DND-41 (cell line): ENCODE results near the gene DEAF1.

ENCODE experiments used
- ATAC-seq: fragments of 200-7000 bp; cut with Tn5 transposase; 3 replicates; pipeline ENCODE4 v1.9.1; 2021; ENCODE audit warnings: low read depth; ENCODE audit not compliant: insufficient read depth
- DNase-seq: peaks from one replicate; pipeline ENCODE4 v3.0.0-alpha.2; 2020
- H2AFZ ChIP-seq: 2 replicates; pipeline ENCODE4 v1.6.0; 2012; ENCODE audit warnings: low read depth, low read length
- H3K27ac ChIP-seq: 2 replicates; pipeline ENCODE4 v1.5.1; 2012; ENCODE audit warnings: low read length, inconsistent platforms
- H3K27me3 ChIP-seq: fragments of 200-600 bp; sonication (generic); 2 replicates; pipeline ENCODE4 v1.6.0; 2012; ENCODE audit warnings: low read length, mild to moderate bottlenecking, inconsistent platforms; ENCODE audit not compliant: insufficient read depth, poor library complexity
- H3K36me3 ChIP-seq: 2 replicates; pipeline ENCODE4 v1.5.1; 2012; ENCODE audit warnings: low read length, inconsistent platforms; ENCODE audit not compliant: insufficient read depth
- H3K4me1 ChIP-seq: 2 replicates; pipeline ENCODE4 v1.5.1; 2012; ENCODE audit warnings: mild to moderate bottlenecking, low read length; ENCODE audit not compliant: insufficient read depth
- H3K4me2 ChIP-seq: 2 replicates; pipeline ENCODE4 v1.6.0; 2012; ENCODE audit warnings: mild to moderate bottlenecking, moderate library complexity, low read length, inconsistent platforms; ENCODE audit not compliant: insufficient read depth
- H3K4me3 ChIP-seq, 2 experiments: fragments of 200-600 bp in 1 of 2; shearing (Covaris generic) in 1 of 2; 2 replicates each; pipeline ENCODE4 v1.5.1; 2012 to 2016; ENCODE audit warnings: inconsistent platforms in 2 of 2, low read length in 2 of 2, mild to moderate bottlenecking in 2 of 2, low read depth in 1 of 2, moderate library complexity in 1 of 2
- H3K79me2 ChIP-seq: 2 replicates; pipeline ENCODE4 v1.6.0; 2012; ENCODE audit warnings: low read length, inconsistent platforms; ENCODE audit not compliant: insufficient read depth
- H3K9ac ChIP-seq: 2 replicates; pipeline ENCODE4 v1.6.0; 2012; ENCODE audit warnings: low read depth, mild to moderate bottlenecking, inconsistent platforms, low read length, moderate library complexity
- H3K9me3 ChIP-seq: 2 replicates; pipeline ENCODE4 v1.5.1; 2012; ENCODE audit warnings: low read length, moderate library complexity, mild to moderate bottlenecking, inconsistent platforms; ENCODE audit not compliant: insufficient read depth, severe bottlenecking
- H4K20me1 ChIP-seq: 2 replicates; pipeline ENCODE4 v1.6.0; 2012; ENCODE audit warnings: low read length; ENCODE audit not compliant: insufficient read depth
- EZH2 ChIP-seq: IDR thresholded peaks from 3 replicates; pipeline ENCODE4 v1.6.1; 2012; ENCODE audit warnings: borderline replicate concordance, low read depth, mild to moderate bottlenecking, moderate library complexity, low read length, inconsistent platforms; ENCODE audit not compliant: severe bottlenecking
- TF ChIP-seq, protein P1 (sequence below): IDR thresholded peaks from 2 replicates; pipeline ENCODE4 v1.5.1; 2012; ENCODE audit warnings: borderline replicate concordance, low read length, moderate library complexity, mild to moderate bottlenecking; ENCODE audit not compliant: poor library complexity, severe bottlenecking; ENCODE audit errors: extremely low read depth

Gene DEAF1

GRCh38 chr11:621838-622237 is 73.2 kb downstream of the DEAF1 start:
- Histone ChIP-seq H2AFZ (no peak overlapping the region), H3K36me3 (peaks cover 15% of the 10 kb centered on the region), H4K20me1 (peaks cover 8% of the 10 kb centered on the region; the same call in 1 of the 2 replicates), H3K79me2 (0 out of 2 replicates have a peak, but pooled peaks cover 4% of the 10 kb centered on the region), H3K27ac (no peak overlapping the region), H3K4me1 (no peaks in the 10 kb centered on the region), H3K4me2 (no peak overlapping the region), H3K9me3 (no peaks in the 10 kb centered on the region), H3K27me3 (no peaks in the 10 kb centered on the region), H3K9ac (no peak overlapping the region), H3K4me3 (no peak overlapping the region)
- ATAC-seq, result no peak
- TF ChIP-seq, protein P1, sequence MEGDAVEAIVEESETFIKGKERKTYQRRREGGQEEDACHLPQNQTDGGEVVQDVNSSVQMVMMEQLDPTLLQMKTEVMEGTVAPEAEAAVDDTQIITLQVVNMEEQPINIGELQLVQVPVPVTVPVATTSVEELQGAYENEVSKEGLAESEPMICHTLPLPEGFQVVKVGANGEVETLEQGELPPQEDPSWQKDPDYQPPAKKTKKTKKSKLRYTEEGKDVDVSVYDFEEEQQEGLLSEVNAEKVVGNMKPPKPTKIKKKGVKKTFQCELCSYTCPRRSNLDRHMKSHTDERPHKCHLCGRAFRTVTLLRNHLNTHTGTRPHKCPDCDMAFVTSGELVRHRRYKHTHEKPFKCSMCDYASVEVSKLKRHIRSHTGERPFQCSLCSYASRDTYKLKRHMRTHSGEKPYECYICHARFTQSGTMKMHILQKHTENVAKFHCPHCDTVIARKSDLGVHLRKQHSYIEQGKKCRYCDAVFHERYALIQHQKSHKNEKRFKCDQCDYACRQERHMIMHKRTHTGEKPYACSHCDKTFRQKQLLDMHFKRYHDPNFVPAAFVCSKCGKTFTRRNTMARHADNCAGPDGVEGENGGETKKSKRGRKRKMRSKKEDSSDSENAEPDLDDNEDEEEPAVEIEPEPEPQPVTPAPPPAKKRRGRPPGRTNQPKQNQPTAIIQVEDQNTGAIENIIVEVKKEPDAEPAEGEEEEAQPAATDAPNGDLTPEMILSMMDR, result no peak
- TF ChIP-seq EZH2, result no peak
- no peak for DNase-seq

- no peak overlapping the region for H3K4me3 ChIP-seq
- no peak overlapping the region for H2AFZ ChIP-seq
- no peaks in the 10 kb centered on the region for H3K9me3 ChIP-seq
- H4K20me1 ChIP-seq, result peaks cover 8% of the 10 kb centered on the region; the same call in 1 of the 2 replicates
- H3K27ac ChIP-seq, result no peak overlapping the region
- no peak overlapping the region for H3K9ac ChIP-seq
- ATAC-seq (no peak), DNase-seq (no peak)
- TF ChIP-seq, protein P1, result no peak
- TF ChIP-seq EZH2, result no peak
- peaks cover 8% of the 10 kb centered on the region; the same call in 1 of the 2 replicates for H3K79me2 ChIP-seq
- H3K4me2 ChIP-seq, result no peak overlapping the region
- H3K36me3 ChIP-seq, result peaks cover 15% of the 10 kb centered on the region
- peaks cover 6% of the 10 kb centered on the region for H3K4me1 ChIP-seq
- H3K27me3 ChIP-seq, result no peaks in the 10 kb centered on the region
These were observed 73.8 kb downstream of the DEAF1 start for GRCh38 chr11:620935-621814.

- Histone ChIP-seq H3K4me2 (no peak overlapping the region), H3K9ac (no peak overlapping the region), H3K4me1 (peaks cover 13% of the 10 kb centered on the region), H2AFZ (no peak overlapping the region), H3K27me3 (no peaks in the 10 kb centered on the region), H3K79me2 (peaks cover 10% of the 10 kb centered on the region), H3K9me3 (no peaks in the 10 kb centered on the region), H3K4me3 (no peak overlapping the region), H4K20me1 (peaks cover 11% of the 10 kb centered on the region), H3K27ac (no peak overlapping the region), H3K36me3 (peaks cover 15% of the 10 kb centered on the region)
- no peak for ATAC-seq
- DNase-seq, result no peak
- no peak for TF ChIP-seq EZH2
- TF ChIP-seq, protein P1, result no peak
These were observed 74.8 kb downstream of the DEAF1 start for GRCh38 chr11:620201-620600.
